NCI-H1105 (cell line): ENCODE results near the gene GRK3.
"Not testable (repeated sequence)": the region's sequence is repeated elsewhere in the genome, so short reads cannot be mapped to it uniquely, and the experiment has no call there.

ENCODE experiments used
- DNase-seq: peaks from one replicate; lab custom pipeline; 2025; lab: John Stamatoyannopoulos, UW

Gene GRK3

DNA sequence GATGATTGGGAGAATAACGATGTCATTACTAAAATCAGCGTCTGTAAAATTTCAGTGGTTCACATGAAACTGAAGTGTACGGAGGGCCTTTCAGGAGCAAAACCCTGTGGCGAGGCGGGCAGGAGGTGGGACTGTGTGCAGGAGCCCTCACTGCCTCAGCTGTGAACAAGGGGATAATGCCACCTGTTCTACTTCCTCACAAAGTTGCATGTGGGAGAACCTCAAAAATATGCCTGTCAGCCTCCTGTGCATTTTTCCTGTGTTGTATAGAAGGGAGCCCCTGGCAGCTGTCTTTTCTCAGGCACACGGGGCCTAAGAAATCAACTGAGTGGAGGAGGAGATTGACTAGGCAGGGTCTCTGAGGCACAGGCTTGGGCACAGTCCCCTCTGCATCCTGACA, 134.5 kb downstream of the GRK3 start:
- DNase-seq, result no peak

DNA sequence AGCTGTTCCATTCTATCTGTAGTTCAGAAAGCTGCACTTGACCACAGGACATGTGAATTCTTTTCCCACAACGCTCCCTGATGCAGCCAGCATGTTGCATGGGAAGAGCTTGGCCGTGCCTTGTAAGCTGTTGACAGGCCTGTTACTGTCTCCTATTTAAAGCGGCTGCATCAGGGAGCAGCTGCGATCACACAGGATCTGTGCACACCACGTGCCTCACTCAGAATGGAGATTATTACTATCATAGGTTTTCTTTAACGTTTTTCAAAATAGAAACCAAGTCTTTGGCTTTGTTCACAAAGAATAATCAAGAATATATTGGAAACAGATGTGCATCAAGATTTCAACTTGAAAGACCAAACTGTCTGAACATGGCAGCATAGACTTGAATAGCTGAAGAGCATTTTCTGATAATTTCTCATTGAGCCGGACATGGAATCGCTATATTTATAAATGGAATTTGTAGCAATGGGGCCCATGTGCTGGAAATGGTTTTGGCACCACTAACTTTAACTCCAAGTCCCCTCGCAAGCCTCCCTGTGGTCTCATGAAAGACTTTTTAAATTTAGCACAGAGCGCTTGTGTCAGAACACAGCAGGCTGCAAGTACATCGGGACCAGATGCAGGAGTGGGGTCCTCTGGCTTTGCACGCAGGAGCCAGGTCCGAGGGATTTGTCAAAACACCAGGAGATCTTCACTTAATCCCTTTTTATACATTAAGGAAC, 136.7 kb downstream of the GRK3 start:
- DNase-seq, result no peak

- peak; percentile 5 for DNase-seq
Measured at GRCh38 chr22:25702040-25702439, 137.6 kb downstream of the GRK3 start.

DNA sequence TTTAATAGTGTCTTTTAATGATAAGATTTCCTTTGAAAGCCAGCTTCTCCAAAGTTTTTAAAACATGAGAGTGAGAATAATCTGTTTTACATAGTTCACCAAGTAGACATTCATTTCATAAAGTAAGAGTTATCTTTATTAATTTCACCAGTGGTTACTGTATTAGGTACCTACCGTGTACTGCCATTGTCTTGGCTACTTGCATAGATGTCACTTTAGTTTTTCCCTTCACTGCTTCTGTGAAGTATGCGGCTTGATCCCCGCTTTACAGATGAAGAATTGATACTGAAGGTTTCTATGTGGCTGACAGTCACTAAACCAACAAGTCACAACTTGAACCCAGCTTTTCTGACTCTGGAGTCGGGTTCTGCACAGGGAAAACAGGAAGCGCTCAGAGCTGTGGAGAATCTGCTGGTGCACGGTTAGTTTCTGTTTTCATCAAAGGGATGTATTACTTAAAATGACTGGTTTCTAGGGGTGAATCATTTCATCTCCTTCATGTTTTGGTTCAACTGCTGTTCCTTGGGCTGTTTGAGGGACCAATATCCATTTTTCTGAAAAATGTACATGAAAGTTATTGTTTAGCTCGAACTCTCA, 138.2 kb downstream of the GRK3 start:
- no peak for DNase-seq

GRCh38 chr22:25704701-25705100, 140.2 kb downstream of the GRK3 start:
- no peak for DNase-seq

DNA sequence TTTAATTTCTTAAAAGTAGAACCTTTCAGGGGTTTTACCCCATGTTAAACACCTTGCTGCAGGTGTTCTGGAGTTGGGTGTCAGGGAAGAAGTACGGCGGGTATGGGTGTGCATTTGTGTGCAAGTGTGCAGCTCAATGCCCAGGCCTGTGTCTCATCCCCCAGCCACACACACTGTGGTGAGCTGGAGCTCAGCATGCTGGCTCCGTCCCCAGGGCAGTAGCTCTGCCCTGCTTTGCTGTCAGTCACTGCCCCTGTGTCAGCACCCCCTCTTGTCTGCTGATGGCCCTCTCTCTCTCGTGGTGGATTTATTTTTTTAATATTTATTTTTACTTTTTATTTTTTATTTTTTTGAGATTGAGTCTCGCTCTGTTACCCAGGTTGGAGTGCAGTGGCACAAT, 141.7 kb downstream of the GRK3 start:
- DNase-seq, result no peak

GRCh38 chr22:25708430-25708829, 144.0 kb downstream of the GRK3 start:
- DNase-seq, result not testable (repeated sequence)

DNA sequence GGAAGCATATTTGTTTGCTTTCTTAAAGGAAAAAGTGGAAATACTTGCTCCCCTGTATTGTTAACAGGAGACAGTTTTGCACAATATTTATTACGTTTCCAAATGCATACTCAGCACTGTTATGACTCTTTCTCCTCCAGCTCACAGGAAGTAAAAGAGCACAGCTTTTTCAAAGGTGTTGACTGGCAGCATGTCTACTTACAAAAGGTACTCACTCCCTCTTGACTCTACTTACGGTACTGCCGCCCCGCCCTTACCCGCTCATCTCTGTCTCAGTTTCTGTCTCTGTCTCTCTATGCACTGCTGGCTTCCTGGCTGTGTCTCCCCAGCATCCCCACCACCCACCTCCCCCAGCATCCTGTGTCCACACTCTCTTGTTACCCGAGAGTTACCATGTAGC, 145.3 kb downstream of the GRK3 start:
- DNase-seq, result no peak

DNA sequence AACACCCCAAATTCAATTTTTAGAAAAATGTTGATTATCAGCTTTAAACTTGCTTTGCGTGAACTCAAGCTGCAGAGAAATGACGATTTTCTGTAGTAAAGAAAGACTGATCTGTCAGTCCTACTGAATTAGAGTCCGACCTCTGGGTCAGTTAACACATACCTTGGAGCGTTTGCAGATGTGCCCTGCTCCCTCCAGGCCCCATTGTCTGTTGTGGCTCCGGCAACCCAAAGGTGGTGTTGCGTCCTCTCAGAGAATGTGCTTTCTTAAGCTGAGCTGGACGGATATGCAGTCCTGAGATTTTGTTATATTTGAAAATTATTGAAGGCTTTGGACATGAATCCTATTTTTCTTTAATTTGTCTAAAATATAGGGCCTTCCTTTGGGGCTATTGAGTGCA, 146.0 kb downstream of the GRK3 start:
- DNase-seq, result no peak

GRCh38 chr22:25711491-25711890, 147.0 kb downstream of the GRK3 start:
- DNase-seq, result no peak

DNA sequence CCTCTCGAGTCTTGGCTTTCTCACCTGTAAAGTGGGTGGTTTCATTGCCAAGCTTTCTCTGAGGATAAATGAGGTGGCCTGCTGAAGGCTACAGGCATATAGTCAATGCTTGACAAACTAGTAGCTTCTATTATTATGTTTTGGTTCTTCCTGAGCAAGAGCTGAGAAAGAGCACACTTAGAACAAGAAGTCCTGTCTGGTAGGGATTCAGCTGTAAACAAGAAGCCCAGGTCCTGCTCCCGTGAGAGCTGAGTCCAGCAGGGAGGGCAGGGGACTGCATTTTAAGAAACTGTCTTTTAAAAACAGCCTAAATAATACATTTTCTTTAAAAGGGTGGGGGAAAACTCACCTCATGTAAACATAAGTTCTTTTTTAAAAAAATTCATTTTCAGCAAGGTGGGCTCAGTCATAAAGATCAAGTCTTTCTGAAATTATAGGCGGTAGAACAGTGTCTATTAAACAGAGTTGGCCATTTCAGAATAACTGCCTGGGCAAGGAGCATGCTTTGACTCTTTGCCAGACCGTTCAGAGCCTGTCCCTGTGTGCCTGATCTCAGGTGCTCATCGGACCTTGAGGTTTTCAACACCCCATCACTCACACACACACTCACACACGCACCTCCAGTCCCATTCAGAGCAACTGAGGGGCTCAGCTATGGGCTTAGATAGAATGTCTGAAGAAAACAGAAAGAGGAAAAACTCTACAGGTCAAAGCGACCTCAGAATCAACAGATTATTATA, 148.4 kb downstream of the GRK3 start:
- DNase-seq, result no peak

- DNase-seq, result no peak
Measured at GRCh38 chr22:25714070-25714469, 149.6 kb downstream of the GRK3 start.

GRCh38 chr22:25714739-25715138, 150.3 kb downstream of the GRK3 start:
- no peak for DNase-seq

- no peak for DNase-seq
Measured at GRCh38 chr22:25716637-25717036, 152.2 kb downstream of the GRK3 start.

- DNase-seq, result no peak
Measured at GRCh38 chr22:25718135-25718840, 153.8 kb downstream of the GRK3 start.

DNA sequence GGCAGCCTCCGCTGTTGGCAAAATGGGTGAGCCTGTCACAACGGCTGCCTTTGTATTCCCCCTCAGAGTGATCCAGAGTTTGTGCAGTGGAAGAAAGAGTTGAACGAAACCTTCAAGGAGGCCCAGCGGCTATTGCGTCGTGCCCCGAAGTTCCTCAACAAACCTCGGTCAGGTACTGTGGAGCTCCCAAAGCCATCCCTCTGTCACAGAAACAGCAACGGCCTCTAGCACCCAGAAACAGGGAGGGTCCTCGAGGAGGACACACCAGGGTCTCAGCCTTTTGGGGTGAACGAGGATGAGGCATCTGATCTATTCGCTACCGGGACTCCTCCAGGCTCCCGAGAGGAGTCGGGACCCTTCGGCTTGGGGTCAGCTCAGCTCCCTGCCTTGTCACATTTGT, 157.7 kb downstream of the GRK3 start:
- DNase-seq, result no peak

GRCh38 chr22:25722626-25723025, 158.2 kb downstream of the GRK3 start:
- DNase-seq, result no peak

- no peak for DNase-seq
Measured at GRCh38 chr22:25726241-25726640, 161.8 kb downstream of the GRK3 start.

DNA sequence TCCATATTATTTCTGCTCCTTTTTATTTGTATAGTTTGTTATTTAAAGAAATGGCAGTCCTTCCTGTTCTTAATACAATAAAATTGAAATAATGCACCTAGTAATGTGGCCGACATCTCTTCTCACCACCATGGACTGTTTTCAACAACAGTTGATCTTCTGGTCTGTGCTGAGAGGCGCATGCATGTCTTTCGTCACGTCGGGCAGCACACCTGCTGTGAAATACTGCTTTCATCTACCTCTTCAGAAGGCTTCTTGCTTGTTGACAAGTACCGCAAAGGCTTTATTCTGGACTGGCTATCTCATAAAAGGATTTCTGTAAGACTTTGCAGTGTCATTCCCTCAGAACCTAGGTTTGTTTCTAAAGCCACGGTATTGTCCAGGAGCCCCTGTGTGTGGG, 163.6 kb downstream of the GRK3 start:
- DNase-seq, result no peak

DNA sequence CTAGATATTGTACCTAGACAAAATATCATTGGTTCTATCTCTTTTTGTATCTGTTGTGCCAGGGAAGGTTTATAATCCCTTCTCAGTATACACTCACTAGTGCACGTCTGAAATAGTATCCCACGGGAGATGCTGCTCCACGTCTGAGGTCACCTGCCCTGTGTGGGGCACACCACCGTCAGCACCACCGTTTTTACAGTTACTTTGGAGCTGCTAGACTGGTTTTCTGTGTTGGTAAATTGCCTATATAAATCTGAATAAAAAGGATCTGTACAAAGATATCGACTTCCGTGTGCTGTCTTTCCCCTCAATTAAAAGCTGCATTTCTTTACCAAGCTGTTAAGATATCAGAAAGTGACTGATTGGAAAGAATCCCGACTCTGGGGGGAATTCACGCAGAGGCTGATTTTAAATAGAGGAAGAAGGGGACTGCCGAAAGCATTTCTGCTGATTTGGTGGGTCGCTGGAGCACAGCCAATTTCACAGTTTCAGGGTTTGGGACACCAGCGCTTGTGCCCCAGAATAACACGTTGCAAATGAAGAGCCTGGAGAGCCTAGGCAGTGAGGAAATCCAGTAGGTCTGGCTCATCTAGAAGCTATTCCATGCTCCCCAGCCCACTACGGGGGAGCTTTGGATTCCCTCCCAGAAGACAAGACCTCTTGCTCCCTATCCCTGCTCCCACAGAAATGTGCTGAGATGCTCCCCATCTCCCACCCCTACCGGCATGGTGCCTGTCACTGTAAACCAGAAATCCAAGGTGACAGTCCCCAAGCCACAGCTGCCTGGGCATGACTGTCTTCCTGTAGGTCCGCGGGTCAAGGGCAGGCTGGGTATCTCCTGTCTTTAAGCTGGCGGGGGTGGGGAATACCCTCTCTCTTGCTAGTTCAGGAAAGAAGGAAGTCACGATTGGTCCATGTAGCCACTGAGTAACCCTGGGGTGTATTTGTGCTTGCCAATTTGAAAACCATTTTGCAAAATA, 164.8 kb downstream of the GRK3 start:
- no peak for DNase-seq

DNA sequence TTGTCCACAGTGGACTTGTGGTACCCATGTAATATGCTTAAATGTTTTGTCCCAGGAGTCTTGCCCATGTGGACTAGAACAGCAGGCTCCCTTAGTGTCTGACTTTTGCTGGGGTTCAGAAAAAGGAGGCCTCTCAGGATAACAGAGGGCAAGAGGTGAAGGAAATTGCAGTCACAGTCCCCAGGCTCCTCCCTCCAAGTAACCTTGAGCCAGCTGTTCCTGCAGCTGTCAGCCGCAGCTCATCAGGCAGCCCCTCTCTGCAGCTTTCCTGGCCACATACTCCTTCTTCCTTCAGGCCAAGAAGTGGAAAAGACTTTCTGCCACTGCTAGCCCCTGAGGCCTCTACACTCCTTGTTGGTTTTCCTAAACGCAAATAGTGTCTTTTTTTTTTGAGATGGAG, 171.2 kb downstream of the GRK3 start:
- no peak for DNase-seq
